DND-41 (cell line): ENCODE results near the gene INO80.

Experiments
- ATAC-seq: fragments of 200-7000 bp; cut with Tn5 transposase; 3 replicates; pipeline ENCODE4 v1.9.1; 2021; ENCODE audit warnings: low read depth; ENCODE audit not compliant: insufficient read depth
- DNase-seq: peaks from one replicate; pipeline ENCODE4 v3.0.0-alpha.2; 2020
- H2AFZ ChIP-seq: 2 replicates; pipeline ENCODE4 v1.6.0; 2012; ENCODE audit warnings: low read depth, low read length
- H3K27ac ChIP-seq: 2 replicates; pipeline ENCODE4 v1.5.1; 2012; ENCODE audit warnings: low read length, inconsistent platforms
- H3K27me3 ChIP-seq: fragments of 200-600 bp; sonication (generic); 2 replicates; pipeline ENCODE4 v1.6.0; 2012; ENCODE audit warnings: low read length, mild to moderate bottlenecking, inconsistent platforms; ENCODE audit not compliant: insufficient read depth, poor library complexity
- H3K36me3 ChIP-seq: 2 replicates; pipeline ENCODE4 v1.5.1; 2012; ENCODE audit warnings: low read length, inconsistent platforms; ENCODE audit not compliant: insufficient read depth
- H3K4me1 ChIP-seq: 2 replicates; pipeline ENCODE4 v1.5.1; 2012; ENCODE audit warnings: mild to moderate bottlenecking, low read length; ENCODE audit not compliant: insufficient read depth
- H3K4me2 ChIP-seq: 2 replicates; pipeline ENCODE4 v1.6.0; 2012; ENCODE audit warnings: mild to moderate bottlenecking, moderate library complexity, low read length, inconsistent platforms; ENCODE audit not compliant: insufficient read depth
- H3K4me3 ChIP-seq, 2 experiments: fragments of 200-600 bp in 1 of 2; shearing (Covaris generic) in 1 of 2; 2 replicates each; pipeline ENCODE4 v1.5.1; 2012 to 2016; ENCODE audit warnings: inconsistent platforms in 2 of 2, low read length in 2 of 2, mild to moderate bottlenecking in 2 of 2, low read depth in 1 of 2, moderate library complexity in 1 of 2
- H3K79me2 ChIP-seq: 2 replicates; pipeline ENCODE4 v1.6.0; 2012; ENCODE audit warnings: low read length, inconsistent platforms; ENCODE audit not compliant: insufficient read depth
- H3K9ac ChIP-seq: 2 replicates; pipeline ENCODE4 v1.6.0; 2012; ENCODE audit warnings: low read depth, mild to moderate bottlenecking, inconsistent platforms, low read length, moderate library complexity
- H3K9me3 ChIP-seq: 2 replicates; pipeline ENCODE4 v1.5.1; 2012; ENCODE audit warnings: low read length, moderate library complexity, mild to moderate bottlenecking, inconsistent platforms; ENCODE audit not compliant: insufficient read depth, severe bottlenecking
- H4K20me1 ChIP-seq: 2 replicates; pipeline ENCODE4 v1.6.0; 2012; ENCODE audit warnings: low read length; ENCODE audit not compliant: insufficient read depth
- CTCF ChIP-seq: IDR thresholded peaks from 2 replicates; pipeline ENCODE4 v1.5.1; 2012; ENCODE audit warnings: borderline replicate concordance, low read length, moderate library complexity, mild to moderate bottlenecking; ENCODE audit not compliant: poor library complexity, severe bottlenecking; ENCODE audit errors: extremely low read depth
- EZH2 ChIP-seq: IDR thresholded peaks from 3 replicates; pipeline ENCODE4 v1.6.1; 2012; ENCODE audit warnings: borderline replicate concordance, low read depth, mild to moderate bottlenecking, moderate library complexity, low read length, inconsistent platforms; ENCODE audit not compliant: severe bottlenecking

The INO80 gene

DNA sequence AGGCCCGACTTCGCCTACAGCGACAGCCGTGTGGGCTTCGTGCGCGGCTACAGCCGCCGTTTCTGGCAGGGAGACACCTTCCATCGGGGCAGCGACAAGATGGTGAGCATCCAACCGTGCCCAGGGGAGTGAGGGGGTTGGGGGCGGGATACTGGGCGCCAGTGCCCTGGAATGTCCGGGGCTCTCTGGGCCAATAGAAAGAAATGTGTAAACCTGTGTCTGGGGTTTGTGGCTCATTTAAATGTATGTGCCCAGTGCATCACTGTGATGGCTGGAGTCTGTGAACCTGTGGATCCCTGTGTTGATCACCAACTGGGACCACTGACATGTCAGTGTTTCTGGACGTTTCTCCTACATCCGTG, 162.4 kb downstream of the INO80 start:
- no peak for DNase-seq
- TF ChIP-seq CTCF, result no peak
- no peak for TF ChIP-seq EZH2
- peaks cover 24% of the 10 kb centered on the region for H3K4me1 ChIP-seq
- H3K4me3 ChIP-seq, result peak overlapping the region; percentile 21 to 84; a peak in 3 of 4 replicates
- no peaks in the 10 kb centered on the region for H3K27me3 ChIP-seq
- H2AFZ ChIP-seq, result peak overlapping the region; percentile 84
- peak overlapping the region; percentile 85 for H3K4me2 ChIP-seq
- no peaks in the 10 kb centered on the region for H3K36me3 ChIP-seq
- H3K9ac ChIP-seq, result peak overlapping the region; percentile 81
- H3K9me3 ChIP-seq, result no peaks in the 10 kb centered on the region
- H4K20me1 ChIP-seq, result no peaks in the 10 kb centered on the region
- H3K79me2 ChIP-seq, result no peaks in the 10 kb centered on the region
- peak overlapping the region; percentile 18; the same call in 1 of the 2 replicates for H3K27ac ChIP-seq
- no peak for ATAC-seq

DNA sequence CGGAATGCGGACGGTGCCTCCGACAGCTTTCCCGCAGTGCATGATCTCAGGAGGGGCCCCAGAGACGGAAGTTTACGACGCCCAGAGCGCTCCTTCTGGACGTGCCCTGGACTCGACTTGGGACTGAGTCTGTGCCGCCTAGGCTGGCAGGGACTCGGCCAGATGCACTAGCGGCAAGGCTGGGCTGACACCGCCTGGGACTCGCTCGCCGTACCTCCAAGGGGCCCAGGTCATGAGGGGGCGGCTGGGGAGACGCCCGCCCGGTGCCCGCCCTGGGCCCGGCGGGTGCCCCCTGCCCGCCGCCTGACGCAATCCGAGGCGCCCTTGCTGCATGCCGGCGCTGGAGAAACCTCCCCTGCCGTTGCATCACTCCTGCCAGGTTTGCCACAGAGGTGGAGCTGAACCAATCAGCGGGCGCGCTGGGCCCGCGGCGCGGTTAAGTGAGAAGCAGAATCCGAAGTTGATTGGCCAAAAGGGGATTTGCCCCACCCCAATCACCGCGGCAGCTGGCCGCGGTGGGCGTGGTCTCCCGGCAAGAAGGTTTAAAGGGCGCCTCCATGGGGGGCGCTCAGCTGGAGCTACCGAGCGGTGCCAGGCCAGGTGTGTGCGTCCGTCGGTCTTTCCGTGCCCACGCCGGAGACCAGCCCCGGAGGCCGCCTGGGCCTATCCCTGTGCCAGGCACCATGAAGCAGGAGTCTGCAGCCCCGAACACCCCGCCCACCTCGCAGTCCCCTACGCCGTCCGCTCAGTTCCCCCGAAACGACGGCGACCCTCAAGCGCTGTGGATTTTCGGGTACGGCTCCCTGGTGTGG, 163.0 kb downstream of the INO80 start, which contains the start of gene CHAC1:
CHAC1 (plus strand) TSS at position 571 of the 812 bp plus-strand sequence; CDS start at position 684, 113 bp downstream.
- Histone ChIP-seq H3K27me3 (no peaks in the 10 kb centered on the region), H3K9me3 (no peaks in the 10 kb centered on the region), H3K4me1 (peaks cover 24% of the 10 kb centered on the region), H3K27ac (peak within 1 kb of the TSS; percentile 96), H3K79me2 (no peaks in the 10 kb centered on the region), H3K36me3 (no peaks in the 10 kb centered on the region), H2AFZ (peak within 1 kb of the TSS; percentile 84), H3K4me3 (peak within 1 kb of the TSS; percentile 27 to 84; a peak in 3 of 4 replicates), H4K20me1 (no peaks in the 10 kb centered on the region), H3K9ac (peak within 1 kb of the TSS; percentile 81), H3K4me2 (peak within 1 kb of the TSS; percentile 85)
- ATAC-seq (peak; percentile 90), DNase-seq (peak; percentile 94)
- TF ChIP-seq EZH2 (no peak), CTCF (no peak)

DNA sequence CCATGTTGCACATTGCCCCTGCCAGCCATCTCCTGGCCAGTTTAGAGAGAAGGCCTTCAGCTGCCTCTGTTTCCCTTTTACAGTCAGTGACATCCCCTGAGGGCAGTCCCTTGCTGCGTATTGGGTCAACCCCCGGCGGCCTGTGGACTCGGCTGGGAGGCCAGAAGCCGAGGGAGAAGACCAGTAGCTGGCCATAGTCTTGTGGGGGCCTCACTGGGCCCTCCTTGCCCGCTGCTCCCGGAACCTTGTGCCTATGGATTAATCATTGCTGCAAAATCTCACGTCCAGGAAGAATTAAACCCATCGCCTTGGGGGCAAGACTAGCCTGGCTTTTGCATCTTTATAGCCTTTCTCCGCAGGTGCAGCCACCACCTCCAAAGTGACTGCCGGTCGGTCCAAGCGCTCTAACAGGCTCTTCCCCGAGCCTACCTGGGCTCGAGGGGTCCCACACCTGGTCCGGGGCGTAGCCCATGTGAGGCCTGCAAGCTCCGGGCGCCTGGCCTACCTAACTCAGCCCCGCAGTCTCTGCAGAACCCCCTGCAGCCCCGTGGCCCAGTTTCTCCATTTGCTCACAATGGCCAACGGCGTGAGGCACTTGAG, 163.7 kb downstream of the INO80 start:
- peaks cover 24% of the 10 kb centered on the region for H3K4me1 ChIP-seq
- no peak for ATAC-seq
- peak overlapping the region; percentile 85 for H3K4me2 ChIP-seq
- H3K27ac ChIP-seq, result peak overlapping the region; percentile 96
- peak overlapping the region; percentile 81 for H3K9ac ChIP-seq
- no peaks in the 10 kb centered on the region for H4K20me1 ChIP-seq
- no peaks in the 10 kb centered on the region for H3K79me2 ChIP-seq
- H3K4me3 ChIP-seq, result peak overlapping the region; percentile 27 to 84; a peak in 3 of 4 replicates
- peak overlapping the region; percentile 84 for H2AFZ ChIP-seq
- no peak for DNase-seq
- H3K9me3 ChIP-seq, result no peaks in the 10 kb centered on the region
- TF ChIP-seq CTCF (no peak), EZH2 (no peak)
- no peaks in the 10 kb centered on the region for H3K27me3 ChIP-seq
- no peaks in the 10 kb centered on the region for H3K36me3 ChIP-seq
